ENCODE data around the gene ENOX1. TPM values are rescaled to one million over a fixed set of nuclear protein-coding genes. Genes with fewer than 3 reads are reported as not detected.

Gene ENOX1
- total RNA-seq, 1 donor from 2014 or later: 45.2 TPM

DNA sequence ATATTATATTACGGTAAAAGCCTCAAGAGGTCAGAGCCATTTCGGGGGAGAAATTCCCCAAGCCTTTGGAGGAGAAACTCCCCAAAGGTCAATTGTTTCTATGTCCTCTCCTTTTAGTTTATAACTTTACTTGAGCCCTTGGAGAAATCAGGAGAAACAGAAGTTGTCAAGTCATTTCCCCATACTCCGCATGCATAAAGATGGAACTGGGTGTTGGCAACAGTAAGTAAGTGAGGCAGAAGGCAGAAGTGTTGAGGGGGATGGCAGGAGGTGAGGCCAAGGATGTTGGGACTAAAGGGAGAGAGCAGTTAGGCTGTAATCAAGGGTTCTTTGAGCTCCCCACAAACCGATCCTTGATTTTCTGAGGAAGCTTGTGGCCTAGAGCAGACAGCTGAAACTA lies 307.9 kb downstream of the ENOX1 start:
- DNase-seq: no peak

DNA sequence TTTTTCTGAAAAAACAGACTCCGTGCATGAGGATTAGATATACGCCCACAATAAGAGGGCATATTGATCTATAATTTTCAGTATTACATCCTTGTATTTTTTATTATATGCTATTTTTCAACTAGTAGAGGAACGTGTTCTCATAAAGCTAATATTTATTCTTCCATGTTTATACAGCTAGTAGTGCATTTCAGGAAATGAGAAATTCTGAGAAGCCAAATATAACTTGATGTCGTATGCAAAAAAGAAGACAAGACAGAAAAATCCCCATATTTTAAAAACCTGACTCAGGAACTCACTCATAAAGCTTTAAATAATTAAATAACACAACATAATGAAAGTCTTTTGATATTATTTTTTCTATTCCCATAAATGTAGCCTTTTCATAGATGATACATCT lies 308.6 kb downstream of the ENOX1 start:
- DNase-seq: no peak

DNA sequence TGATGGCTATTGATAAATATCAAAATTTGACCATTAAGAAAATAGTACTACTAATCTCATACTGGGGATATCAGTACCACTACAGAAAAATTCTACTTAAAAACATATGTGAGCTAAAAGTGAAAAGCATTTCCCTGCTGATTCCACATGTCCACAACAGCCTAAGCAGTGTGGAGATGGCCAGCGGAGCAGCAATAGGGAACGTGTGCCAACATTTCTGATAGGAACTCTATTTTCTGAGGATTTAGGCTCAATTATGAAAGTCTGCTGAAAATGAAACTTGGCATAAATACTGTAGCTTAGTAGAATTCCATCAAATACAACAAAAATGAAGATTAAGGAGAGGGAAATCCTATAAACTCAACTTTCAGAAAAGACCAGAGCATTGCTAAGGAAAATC lies 311.6 kb downstream of the ENOX1 start:
- no peak for DNase-seq

DNA sequence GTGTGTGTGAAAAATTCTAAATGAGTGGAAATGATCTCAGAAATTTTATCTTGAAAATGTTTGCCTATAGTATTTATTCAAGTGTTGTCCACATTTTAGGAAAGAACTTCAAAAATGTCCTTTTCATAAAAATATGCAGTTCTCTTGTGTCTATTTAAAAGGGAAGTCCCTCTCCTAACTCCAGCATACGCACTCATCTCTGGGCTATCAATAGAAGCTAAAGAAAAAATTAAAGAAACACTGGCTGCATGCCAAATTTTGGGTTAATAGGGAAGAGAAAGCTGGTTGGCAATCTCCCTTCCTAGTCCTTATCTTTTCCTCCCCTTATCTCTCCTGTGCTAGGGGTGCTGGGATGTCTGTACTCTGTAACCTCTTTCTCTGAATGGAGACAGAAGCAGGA lies 313.3 kb downstream of the ENOX1 start:
- DNase-seq: no peak

DNA sequence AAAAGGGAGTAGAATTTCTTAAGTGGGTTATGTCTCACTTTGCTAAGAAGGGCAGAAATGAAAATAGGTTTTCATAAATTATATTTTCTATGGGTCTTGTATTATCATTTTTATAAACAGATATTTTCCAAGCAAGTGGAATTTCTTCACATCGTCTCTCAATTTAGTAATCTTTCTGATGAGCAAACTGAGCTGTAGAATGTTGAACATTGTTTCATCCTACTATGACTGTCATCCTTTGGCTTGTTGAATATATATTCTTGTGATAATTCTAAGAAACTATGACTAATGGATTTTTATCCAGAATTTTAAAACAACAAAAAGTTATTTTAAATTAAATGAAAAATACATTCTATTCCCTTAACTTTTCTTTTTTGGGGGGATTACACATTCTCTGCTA lies 313.8 kb downstream of the ENOX1 start:
- no peak for DNase-seq

DNA sequence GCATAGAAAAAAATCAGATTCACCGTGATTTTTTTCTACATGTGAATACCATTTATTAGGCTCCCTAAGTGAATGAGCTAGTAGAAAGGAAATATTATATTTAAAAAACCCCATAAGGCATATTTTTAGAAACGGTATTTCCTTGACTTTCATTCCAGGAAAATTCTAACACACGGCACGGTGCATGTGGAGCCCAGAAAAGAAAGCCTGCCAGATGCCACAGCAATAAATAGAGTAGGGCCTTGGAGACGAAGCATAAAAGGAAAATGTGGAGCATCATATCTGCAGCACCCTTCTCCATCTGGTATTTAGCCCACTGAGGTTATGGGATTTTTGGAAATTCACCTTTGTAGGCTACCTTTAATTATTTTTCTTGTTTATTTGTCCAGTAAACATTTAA lies 314.4 kb downstream of the ENOX1 start:
- peak; percentile 6 for DNase-seq

DNA sequence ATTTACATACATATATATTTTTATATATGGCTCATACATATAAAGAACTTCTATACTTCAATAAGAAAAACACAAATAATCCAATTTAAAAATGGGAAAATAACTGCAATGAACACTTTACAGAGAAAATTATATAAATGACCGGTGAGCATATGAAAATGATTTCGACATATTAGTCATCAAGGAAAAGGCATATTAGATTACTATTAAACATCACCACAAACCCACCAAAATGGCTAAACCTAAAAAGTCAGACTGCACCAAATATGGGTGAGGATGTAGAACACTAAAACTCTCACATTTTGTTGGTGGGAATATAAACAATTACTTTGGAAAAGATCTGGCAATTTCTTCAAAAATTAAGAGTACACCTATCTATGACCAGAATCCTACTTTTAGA lies 316.2 kb downstream of the ENOX1 start:
- no peak for DNase-seq

DNA sequence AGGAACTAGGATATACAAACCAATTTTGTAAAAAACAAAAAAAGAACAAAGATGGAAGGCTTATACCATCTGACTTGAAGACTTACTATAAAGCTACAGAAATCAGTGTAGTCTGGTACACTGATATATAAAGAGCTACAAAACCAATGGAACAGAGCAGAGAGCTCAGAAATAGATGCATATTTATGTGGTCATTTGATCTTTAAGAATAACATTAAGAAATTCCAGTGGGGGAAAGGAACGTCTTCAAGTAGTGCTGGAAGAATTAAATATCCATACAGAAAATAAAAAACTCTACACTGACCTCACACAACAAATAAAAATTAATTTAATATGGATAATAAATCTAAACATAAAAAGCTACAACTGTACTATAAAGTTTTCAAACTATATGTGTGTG lies 317.0 kb downstream of the ENOX1 start:
- DNase-seq: no peak

DNA sequence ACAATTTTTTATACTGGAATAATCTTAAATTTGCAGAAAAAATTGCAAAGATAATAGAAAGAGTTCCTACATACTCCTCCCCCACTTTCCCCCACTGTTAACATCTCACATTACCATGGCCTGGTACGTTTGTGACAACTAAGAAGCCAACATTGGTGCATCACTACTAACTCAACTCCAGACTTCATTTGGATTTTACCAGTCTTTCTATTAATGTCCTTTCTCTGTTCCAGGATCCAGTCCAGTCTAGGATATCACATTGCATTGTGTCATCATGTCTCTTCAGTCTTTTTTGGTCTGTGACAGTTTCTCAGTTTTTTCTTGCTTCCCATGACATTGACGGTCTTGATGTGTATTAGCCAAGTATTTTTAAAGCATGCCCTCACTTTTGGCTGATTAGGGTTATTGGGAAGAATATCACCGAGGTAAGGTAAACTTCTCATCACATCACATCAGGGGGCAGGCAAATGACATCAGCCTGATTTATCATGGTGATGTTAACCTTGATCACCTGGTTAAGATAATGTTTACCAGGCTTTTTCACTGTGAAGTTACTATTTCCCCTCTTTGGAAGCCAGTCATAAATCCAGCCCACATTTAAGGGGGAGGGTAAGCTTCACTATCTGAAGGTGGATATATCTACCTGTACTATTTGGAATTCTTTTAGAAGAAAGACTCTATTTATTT lies 322.1 kb downstream of the ENOX1 start:
- no peak for DNase-seq

DNA sequence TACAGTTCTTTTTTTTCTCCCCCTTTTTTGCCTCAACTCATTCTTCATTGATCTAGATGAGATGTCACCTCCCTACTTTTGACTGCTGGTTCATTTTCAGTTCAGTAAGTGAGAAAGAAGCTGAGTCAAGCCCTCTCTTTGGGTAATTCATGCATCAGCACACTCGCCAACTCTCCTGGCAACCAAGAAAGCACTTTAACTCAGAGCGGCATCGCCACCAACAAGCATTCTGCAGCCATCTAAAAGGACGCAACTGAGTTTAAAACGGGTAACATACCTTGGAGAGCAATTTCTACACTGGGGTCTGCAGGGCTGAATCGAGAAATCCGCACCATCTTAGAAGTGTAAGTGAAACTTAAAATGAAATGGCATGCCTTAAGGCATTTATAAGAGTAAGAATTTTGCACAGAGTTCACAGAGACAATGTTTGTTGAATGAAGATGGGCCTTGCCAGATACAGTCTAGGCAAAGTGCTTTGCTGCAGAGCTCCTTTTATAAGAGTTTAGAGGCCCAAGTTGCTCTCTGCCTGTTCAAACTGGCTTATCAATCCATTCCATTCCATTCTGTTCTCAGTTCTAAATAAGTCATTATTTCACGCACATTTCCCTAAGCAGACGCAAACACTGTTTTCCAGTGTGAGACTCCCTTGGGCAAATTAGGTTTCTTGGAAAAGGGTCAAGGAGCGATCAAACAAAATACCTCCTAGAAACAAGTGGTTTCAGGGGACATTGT lies 338.0 kb downstream of the ENOX1 start:
- DNase-seq: no peak

DNA sequence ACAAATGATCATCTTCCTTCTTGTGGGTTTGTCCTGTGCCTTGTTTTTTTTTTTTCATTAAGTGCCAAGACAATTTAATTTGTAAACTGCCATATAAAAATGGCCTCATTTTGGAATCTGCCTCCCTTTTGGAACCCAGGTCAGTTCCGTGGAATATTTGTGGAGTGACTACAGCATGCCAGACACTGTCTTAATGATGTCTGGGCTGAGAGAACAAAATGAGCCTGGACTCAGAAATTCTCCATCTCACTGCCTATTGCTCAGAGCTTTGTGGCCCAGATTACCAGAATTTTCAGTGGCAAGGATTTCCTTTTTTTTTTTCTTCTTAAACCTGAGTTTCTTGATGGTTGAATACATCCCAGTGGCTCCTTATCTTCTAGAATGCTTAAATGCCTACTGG lies 340.6 kb downstream of the ENOX1 start:
- DNase-seq: no peak

DNA sequence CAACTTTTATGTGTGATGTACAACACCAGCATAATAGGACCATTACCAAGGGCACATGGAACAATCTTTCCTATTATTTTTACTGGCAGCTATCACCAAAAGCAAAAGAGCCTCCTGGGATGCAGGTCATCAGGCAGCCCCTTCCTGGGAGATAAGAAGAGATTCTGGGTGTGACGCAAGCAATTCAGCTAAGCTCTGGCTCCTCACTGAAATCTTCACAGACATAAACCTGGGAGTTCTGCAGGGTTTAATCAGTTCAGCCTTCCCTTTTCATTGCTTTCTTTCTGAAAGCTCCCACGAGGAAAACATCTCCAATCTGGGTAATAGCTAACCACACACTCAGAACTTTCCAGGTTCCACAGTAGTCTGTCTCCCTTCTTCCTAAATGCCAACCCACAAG lies 341.1 kb downstream of the ENOX1 start:
- no peak for DNase-seq

DNA sequence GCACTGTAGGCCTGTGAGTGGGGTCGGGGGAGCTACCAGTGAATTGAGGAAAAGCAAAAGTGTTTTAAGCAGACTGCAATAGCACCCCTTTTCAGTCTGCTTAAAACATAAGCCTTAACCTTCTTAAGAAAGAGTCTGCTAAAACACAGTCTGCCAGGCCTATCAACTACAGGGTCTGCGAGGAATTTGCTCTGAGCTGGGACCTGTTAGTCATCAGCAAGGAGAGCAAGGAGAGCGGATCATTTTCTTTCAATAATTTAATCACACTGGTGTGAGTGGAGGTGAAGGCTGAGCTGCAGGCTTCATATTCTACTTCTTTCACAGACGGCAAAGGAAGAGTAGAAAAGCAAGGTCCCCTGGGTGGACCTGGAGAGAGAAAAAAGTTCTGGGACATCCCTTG lies 342.7 kb downstream of the ENOX1 start:
- no peak for DNase-seq

DNA sequence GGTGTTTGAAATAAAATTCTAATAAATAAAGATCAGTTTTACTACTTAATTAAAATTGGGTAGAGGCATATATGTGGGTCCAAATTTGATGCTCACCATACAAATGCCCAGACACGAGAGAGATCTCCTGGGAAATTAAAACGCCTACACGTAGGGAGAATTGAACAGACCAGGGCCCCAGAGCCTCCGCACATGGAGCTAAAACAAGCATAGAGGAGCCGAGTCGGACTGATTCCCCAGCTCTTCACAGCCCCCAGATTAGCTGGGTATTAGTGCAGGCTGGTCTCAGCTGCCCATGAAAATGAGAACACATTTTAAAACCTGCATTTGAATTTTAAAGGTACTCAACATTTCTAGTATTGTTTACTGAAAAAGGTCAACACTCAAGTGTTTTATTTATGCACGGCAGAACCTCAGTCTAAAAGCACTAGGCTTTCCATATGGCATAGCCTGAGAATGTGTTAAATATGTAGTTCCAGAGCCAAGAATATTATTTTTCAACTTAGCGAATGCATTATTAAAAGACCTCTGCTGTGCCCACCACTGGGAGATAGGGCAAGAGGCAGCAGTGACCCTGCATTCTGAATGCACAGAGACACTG lies 344.8 kb downstream of the ENOX1 start:
- DNase-seq: no peak

DNA sequence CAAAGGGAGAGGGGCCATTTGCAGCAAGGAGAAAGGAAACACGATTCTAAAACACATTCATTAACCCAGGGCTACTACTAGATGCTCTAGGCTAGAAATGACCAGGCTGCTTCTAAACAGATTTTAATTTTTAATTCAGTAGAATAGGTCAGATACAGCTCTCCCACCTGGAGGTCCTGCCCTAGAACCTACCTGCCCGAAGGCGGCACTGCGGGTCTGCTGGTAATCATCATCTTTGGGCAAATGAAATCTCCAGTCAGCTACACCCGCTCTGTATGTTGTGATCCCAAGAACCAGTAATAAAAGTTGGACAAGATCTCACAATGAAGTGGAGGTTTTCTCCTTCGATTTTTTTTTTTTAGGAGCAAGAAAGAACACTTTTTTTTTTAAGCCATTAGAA lies 345.3 kb downstream of the ENOX1 start:
- DNase-seq: no peak

DNA sequence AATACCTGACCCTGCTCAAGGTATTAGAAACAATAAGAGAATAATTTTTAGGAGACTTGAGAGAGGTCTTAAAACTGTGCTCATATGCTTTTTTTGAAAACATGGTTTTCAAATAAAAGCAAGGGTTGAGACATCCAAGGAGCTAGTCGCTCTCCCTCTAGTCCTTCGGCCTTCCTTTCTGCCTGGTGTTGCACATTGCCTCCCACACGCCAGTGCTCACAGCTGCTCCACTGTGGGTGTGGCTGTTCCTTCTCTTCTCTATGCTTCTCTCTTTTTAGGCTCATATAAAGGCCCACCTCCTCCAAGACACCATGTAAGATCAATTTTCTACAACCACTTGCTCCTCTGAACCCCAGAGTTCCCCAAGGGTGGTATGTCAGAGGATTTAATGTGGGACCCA lies 352.6 kb downstream of the ENOX1 start:
- DNase-seq: no peak

DNA sequence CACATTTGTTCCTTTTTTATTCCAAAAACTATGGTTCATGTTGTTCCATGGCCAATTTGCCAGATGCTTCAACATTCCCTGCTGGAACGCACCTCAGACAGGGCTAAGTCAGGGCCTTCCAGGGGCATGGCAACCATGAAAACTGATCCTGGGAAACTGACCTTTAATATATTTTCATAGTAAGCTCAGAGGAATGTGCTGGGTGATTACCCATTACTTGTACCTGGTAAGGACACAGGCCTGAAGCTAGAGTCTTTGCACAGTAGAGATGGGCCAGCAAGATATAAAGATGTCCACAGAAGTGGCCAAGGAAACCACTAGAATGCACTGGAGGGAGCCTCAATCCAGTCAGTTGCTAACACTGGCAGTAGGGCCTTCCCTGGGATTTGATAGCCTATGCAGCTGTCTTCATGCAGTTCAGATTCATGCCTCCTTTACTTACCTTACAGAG lies 353.1 kb downstream of the ENOX1 start:
- DNase-seq: no peak

DNA sequence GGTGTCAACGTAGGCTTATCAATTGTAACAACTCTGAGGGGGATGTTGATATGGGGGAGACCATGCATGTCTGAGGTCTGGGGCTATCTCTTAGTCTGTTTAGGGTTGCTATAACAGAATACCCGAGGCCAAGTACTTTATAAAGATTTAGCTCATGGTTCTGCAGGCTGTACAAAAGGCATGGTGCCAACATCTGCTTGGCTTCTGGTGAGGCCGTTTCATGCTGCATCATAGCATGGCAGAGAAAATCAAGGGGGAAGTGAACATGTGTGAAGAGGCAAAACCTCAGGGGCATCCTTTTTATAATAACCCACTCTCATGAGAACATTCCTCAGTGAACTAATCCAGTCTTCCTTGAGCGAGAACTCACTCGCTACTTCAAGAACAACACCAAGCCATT lies 353.8 kb downstream of the ENOX1 start:
- DNase-seq: no peak

DNA sequence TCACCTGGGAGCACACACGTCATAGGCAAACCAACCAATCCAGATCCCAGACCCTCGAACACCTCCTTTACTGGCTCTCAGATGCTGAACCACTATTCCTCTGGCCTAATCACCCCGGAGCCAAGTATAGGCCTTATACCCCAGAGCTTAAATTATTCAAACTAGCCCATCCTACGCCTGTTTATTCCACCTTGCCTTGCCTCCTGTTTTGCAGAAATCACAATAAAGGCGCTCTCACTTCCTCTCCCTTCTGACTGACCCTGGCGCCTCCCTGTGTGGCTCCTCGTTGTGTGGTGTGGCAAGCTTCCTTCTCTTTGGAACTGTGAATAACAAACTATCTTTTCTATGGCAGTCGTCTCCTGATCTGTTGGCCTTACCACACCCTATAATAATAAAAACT lies 354.9 kb downstream of the ENOX1 start:
- DNase-seq: no peak

DNA sequence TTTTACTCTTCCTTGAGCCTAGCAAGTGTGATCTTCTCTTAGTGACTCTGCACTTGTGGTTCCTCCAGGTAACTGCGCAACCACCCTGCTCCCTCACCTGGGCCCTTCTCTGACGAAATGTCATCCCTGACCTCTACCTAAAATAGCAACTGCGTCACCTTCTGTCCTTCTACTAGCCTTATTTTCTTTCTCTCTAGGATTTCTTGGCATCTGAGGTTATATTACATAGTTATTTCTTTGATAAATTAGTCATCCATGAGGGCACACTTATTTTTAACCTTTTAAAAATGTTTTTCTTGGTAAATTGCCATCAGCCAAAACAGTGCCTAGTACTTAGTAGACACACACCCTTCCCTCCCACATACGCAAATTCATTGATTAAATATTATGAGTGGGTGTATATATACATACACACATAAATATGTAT lies 355.5 kb downstream of the ENOX1 start:
- DNase-seq: no peak

DNA sequence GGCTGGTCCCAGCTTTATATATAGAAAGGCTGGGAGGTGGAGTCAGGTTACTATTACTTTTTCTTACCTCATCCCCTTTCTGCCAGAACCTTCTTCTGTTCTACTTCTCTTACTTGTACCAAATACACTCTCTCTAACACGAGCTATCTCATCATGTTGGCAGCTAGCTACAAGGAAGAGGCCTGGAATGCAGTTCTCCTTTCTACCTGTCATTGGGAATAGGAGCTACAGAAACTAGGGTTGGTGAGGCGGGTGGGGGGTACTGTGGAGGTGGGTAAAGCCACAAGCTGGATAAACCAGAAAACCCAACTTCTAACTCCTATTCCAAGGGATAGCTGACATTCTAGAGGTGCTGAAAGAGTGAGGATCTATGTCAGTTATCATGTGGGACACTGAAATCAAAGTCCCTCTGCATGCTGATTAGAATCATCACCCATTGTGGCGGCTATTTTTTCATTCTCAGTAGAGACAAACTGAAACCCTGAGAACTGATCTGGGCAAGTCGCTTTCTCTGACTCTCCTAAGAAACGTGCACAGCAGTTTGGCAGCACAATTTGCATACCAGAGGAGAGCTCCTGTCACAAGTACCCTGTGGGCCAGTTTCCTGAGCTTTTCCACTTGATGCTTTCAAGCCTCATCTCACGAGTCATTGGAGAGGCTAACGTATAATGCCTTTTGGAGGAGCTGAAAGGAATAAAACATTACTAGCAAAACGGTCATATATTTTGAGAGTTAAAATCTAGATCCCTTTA lies 358.1 kb downstream of the ENOX1 start:
- no peak for DNase-seq

DNA sequence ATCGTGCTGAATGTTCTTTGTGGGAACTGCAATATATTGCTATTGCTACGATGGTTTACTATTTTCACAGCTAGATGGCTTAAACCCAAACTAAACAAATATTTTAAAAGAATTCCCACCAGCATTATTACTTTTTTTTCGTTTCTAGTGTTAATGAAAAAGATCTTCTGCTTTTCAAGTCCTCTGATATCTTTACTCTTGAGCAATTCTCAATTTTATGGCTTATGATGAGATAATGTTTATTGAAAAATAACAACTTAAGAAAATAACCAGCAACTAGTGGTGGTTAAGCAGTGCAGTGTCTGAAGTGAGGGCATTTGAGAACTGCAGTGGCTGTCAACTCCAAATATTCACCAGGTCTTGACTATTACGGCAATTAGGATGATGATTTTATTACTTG lies 360.4 kb downstream of the ENOX1 start:
- no peak for DNase-seq

DNA sequence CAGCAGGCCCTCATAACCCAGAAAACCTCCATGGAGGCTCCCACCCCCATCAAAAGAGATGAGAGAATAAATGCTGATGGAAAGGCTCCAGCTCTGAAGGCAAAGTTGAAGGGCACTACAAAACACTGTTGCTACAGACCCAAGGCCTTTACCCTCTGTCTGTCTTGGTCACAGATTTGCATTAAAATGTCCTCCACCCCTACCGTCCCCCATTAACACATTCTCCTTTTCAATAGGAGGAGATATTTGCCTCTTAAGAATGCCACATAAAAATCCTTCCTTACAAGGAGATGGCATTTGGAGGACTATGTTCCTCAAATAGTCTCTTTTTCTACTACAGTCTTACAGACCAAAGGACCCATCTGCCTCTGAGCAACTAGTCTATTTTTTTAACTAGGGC lies 361.5 kb downstream of the ENOX1 start:
- DNase-seq: no peak

Data from occipital lobe (tissue), 2 donors.